ENCODE measurements around the gene DYRK4.

DYRK4 gene

DNA sequence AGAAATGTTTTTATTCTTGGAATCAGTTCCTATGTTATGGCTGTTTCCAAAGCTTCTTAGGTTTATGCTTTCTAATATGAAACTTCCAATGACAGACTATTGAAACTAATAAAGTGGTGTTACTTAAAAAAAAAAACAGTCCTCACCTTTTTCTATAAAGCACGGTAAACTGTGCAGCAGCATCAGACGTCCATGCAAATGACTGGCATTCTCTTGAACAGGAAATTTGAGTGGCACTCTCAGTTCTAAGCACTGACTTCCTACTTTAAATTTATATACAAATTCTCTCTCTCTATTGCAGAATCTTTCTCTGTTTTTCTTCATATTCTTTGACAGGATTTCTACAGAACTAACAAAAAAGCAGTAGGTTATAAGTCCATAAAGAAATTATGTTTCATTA, 26.1 kb upstream of the DYRK4 start:
- TF ChIP-seq, protein P1, sequence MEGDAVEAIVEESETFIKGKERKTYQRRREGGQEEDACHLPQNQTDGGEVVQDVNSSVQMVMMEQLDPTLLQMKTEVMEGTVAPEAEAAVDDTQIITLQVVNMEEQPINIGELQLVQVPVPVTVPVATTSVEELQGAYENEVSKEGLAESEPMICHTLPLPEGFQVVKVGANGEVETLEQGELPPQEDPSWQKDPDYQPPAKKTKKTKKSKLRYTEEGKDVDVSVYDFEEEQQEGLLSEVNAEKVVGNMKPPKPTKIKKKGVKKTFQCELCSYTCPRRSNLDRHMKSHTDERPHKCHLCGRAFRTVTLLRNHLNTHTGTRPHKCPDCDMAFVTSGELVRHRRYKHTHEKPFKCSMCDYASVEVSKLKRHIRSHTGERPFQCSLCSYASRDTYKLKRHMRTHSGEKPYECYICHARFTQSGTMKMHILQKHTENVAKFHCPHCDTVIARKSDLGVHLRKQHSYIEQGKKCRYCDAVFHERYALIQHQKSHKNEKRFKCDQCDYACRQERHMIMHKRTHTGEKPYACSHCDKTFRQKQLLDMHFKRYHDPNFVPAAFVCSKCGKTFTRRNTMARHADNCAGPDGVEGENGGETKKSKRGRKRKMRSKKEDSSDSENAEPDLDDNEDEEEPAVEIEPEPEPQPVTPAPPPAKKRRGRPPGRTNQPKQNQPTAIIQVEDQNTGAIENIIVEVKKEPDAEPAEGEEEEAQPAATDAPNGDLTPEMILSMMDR (conservative IDR thresholded peaks at IDR 0.05): no peak
- no peak overlapping the region for H3K27ac ChIP-seq

DNA sequence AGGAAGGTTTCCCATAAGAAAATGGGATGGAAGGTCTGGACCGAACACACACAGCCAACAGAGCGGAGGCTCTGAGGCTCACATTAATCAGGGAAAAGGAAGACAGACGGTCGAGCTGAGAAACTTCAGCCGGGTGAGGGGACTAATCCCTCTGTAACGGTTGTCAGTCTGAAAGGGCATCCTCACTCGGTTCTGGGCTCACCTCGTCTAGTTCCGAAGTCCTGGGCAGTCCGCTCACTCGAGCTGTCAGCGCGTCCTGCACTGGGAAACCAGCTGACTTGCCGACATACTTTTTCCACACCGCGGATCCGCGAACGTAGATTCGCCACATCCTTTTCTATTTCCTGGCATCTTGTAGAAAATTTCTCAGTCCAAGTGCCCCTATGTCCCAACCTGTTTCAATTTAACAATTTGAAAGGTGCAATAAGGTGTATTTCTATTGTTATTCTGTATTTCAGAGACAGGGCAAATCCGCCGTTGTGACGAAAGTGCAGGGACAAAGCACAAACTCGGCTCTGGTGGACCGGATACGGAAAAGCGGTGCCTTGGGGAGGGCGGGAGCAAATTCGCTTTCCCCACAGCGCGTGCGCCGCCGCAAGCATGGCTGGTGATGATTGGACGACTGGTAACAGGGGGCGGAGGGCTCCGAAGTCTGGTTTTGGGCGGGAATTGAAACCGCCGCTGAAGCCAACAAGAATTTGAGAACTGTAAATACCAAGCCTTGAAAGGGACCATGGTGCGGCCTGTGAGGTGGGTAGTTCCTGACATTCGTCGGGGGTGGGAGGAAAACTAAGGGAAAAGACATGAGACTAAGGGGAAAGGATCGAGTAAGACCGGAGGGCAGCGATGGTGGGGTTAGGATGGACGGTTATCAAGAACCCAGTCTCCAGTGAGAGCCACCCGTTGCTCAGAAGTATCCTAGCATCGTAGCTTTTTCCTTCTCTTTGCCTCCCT, 23.5 kb upstream of the DYRK4 start, which contains the start of gene RAD51AP1:
Gene RAD51AP1 (plus strand): TSS at position 684 of the 954 bp plus-strand sequence. CDS start 50 bp downstream, at position 734.
- peak within 1 kb of the TSS; percentile 91 for H3K27ac ChIP-seq
- TF ChIP-seq, protein P1 (conservative IDR thresholded peaks at IDR 0.05): no peak

DNA sequence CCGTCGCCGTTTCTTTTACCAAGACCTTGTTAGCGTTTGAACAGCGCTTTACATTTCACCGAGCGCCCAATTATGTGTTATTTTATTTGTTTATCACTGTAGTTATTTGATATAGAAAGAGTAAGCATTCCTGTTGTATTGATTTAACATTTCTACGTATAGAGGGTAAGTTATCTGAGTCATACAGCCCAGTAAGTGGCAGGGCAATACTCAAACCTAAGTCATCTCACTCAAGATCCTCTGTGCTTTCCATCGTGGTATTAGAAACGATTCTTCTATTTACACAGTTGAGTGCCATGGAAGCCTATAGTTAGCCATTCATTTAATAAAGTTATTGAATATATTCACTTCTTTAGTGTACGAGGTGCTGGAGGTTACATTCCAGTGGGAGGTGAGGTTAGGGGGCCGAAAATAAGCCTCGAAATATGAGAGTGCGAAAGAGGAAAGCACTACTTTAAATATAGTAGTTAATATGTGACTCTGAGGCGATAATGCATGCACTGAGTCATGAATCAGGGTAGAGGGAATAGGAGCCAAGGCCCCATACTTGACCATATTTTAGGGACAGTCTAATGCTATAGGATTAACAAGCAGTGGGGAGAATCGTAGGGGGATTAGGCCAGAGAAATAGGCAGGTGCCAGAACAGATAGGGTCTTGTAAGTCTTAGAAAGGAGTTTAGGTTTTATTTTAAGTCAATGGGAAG, 22.7 kb upstream of the DYRK4 start:
- TF ChIP-seq, protein P1 (conservative IDR thresholded peaks at IDR 0.05): no peak
- H3K27ac ChIP-seq: peak overlapping the region; percentile 91

DNA sequence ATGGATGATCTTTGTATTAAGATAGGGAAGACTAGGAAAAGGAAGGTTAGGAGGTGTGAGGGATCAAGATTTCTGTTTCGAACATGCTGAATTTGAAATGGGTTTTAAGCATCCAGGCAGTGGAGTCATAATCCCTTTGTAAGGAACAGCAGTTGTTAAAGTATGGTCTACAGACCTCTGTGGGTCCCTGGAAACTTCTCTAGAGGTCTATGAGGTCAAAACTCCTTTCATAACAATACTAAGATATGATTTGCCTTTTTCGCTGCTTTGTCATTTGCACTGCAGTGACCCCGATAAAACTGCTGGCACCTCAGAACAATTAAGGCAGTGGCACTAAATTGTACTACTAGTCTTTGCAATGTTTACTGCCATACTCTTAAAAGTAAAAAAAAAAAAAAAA, 21.8 kb upstream of the DYRK4 start:
- TF ChIP-seq, protein P1 (conservative IDR thresholded peaks at IDR 0.05): no peak
- H3K27ac ChIP-seq: peak overlapping the region; percentile 91

DNA sequence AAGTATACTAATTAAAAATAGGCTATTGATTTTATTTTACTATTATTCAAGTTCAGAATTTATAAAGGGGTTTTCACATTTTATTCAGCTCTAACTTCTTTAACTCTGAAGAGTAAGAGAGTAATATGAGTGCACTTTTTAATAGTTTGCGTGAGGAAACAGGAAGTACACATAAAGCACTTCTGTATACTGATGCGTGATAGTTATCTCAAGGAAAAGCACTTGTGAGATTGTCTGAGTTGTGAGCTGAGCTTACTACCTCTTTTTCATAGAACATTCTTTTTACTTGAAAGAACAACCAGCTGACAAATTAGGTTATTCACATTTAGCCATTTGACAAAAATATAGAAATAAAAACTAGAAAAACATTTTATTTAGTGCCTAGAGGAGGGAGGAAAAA, 21.4 kb upstream of the DYRK4 start:
- H3K27ac ChIP-seq: peak overlapping the region; percentile 91
- TF ChIP-seq, protein P1 (conservative IDR thresholded peaks at IDR 0.05): no peak

DNA sequence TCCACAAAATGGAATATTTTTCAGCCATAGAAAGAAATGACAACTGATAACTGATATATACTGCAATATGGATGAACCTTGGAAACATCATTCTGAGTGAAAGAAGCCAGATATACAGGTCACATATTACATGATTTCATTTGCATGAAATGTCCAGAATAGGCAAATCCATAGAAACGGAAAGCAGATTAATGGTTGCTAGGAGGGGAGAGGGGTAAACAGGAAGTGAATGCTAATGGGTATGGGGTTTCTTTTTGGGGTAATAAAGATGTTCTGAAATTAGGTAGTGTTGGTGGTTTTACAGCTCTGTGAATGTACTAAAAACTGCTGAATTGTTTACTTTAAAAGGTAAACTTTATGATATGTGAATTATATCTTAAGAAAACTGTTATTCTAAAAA, 16.8 kb upstream of the DYRK4 start:
- TF ChIP-seq, protein P1 (conservative IDR thresholded peaks at IDR 0.05): no peak
- no peak overlapping the region for H3K27ac ChIP-seq

DNA sequence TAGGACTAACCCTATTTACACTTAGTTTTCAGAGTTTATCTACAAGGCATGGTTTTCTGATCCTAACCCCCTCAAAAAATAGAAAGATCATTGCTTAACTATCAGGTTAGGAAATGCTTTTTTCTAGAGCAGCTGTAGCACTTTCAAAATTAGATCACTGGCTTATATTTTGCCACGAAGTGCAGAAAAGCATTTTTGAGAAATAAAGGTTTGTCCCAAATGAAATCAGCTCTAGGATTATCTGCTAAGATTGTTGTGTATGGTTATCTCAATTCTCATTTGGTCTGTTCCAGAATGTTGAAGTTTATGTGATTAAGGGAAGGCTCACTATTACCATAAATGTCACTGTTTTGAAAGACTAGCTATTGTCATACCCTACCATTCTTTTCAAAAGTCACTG, 9.8 kb upstream of the DYRK4 start:
- no peak overlapping the region for H3K27ac ChIP-seq
- TF ChIP-seq, protein P1 (conservative IDR thresholded peaks at IDR 0.05): no peak
